ENCODE data around the gene ARHGAP10. TPM values are rescaled to one million over a fixed set of nuclear protein-coding genes. Genes with fewer than 3 reads are reported as not detected.
"Not testable (repeated sequence)": the region's sequence is repeated elsewhere in the genome, so short reads cannot be mapped to it uniquely, and the experiment has no call there.

Gene ARHGAP10
- total RNA-seq, 1 donor from 2014 or later = 9.1 TPM

DNA sequence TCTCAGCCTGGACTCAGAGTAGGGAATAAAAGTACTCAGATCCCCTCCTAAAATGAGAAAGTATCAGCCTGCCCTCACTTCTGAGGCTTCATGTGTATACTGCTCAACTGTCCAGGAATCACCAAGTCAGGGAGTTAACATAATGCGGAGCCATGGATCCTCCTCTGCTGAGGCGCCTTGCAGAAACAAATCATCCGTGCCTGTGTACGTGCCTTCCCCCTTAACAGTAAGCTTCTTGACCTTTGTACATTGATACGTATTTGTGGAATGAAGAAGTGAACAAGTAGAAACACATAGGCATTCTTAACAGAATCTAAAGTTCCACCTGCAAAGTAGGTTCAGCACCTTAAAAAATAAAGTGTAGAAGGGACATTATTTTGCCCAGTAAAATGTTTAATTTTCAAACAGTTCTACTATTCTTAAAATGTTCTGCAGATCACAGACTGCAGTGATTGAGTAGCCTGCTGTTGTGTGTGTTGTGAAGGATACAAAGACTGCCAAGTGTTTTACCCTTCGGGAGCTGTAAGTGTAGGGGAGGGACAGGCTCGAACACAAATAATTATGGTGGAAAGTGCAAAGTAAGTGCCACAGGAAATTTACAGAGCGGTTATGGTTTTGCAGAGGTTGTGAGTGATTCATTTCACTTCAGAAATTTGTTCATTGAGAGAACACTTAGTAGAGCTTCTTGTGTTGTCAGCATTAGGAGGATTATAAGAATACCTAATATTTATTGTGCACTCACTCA lies 61.9 kb downstream of the ARHGAP10 start:
- no peak for DNase-seq (ENCODE audit: low read depth in 2 of 2)

DNA sequence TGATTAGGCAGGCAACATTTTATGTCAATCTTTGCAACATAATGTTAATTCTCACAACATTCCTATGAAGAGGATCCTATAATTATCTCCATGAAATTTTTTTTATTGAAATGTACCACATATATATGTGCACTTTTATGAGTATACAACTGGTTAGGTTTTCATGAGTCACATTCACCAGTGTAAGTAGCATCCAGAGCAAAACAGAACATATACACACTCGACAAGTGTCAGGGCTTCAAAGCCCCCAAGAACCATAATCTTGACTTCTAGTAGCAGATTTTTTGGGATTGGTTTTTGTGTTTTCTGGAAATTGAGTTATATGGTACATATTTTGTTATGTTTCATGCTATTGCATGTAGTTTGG lies 62.4 kb downstream of the ARHGAP10 start:
- DNase-seq (ENCODE audit: low read depth in 2 of 2) = no peak

DNA sequence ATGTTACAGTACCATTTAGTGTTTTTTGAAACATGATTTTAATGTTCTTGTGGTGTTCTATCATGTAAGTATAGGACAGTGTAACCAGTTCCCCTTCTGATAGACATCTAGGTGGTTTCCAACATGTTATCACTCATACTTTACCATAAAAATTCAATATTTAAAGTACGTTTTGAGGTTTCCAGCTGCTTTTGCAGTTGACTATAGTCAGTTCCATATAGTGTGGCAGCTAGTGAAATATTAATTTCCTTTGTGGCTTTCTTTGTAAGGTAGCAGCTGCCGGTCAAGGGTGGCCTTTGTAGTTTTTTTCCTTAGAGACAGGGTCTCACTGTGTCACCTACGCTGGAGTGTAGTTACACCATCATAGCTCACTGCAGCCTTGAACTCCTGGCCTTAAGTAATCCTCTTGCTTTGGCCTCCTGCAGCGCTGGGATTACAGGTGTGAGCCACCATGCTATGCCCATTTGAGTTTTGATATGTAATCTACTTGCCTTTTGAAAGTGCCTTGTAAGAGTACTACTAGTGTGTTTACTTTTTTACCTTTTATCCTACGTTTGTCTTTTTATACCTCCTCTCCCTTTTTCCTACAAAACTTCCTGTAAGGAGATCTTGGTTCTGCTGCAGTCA lies 63.0 kb downstream of the ARHGAP10 start:
- no peak for DNase-seq (ENCODE audit: low read depth in 2 of 2)

DNA sequence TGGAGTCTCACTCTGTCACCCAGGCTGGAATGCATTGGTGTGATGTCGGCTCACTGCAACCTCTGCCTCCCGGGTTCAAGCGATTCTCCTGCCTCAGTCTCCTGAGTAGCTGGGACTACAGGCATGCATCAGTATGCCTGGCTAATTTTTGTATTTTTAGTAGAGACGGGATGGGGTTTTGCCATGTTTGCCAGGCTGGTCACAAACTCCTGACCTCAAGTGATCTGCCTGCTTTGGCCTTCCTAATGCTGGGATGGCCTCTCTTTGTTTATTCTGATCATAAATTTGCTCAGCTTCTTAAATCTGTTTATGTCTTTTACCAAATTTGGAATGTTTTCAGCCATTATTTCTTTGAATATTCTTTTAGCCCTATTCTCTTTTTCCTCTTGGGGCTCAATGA lies 67.2 kb downstream of the ARHGAP10 start:
- DNase-seq (ENCODE audit: low read depth in 2 of 2) = not testable (repeated sequence)

DNA sequence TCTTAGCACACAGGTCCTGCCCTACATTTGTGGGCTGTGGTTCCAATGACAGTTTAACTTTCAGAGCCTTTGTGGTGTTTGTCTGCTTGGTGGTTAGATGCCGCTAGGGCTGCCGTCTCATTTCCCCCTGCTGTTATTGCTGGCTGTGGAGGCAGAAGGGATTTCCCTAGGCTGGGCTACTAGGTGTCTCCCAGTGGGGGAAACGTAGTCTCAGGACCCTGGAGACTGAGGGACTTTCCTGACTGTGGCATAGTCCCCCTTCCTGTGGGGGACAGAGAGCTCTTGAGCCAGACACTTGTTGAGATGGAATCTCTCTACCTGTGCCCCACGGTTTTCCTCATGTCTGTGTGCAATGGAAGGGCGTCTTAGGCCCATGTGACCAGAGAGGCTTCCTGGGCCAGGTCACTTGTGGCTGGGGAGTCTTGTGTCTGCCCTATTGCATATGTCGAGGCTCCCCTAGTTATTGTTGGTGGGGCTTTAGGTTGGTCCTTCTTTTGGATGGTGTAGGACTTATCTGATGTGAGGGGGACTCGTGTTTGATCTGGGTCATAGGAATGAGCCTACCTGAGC lies 68.2 kb downstream of the ARHGAP10 start:
- DNase-seq (ENCODE audit: low read depth in 2 of 2) = peak; percentile 10 to 61

DNA sequence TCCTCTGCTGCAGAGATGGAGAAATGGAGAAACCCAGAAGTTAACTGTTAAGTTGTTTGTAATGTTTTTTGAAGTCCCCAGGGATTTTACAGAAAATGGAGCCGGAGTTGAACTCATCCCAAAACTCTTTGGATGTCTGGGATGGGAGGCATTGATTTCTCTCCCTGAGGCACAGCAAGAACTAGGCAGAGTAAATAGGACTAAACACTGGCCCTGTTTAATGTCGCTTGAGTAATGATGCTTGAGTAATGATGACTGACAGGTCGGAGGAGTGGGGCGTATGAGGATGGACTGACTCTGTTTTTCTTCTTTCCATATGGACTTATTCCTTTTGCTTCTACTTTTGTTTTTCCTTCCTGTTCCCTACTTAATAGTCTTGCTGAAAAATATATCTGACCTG lies 69.9 kb downstream of the ARHGAP10 start:
- DNase-seq (ENCODE audit: low read depth in 2 of 2) = no peak

DNA sequence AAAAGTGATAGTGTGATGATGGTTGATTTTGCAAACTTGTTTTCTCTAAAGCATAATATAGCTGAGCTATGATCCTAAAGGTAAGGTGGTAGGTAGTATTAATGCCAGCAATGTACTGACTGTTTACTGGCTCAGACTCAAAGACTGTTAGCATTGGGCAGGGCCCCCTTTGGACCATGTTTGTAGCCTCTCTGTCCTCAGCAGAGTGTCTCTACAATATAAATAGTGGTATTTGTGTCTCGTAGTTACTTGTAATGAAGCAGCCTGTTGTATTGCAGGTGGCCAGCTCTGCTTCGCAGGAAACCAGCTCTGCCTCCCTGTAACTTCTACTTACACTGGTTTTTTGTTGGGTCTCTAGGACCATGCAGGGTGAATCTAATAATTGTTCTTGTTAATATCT lies 70.5 kb downstream of the ARHGAP10 start:
- no peak for DNase-seq (ENCODE audit: low read depth in 2 of 2)

DNA sequence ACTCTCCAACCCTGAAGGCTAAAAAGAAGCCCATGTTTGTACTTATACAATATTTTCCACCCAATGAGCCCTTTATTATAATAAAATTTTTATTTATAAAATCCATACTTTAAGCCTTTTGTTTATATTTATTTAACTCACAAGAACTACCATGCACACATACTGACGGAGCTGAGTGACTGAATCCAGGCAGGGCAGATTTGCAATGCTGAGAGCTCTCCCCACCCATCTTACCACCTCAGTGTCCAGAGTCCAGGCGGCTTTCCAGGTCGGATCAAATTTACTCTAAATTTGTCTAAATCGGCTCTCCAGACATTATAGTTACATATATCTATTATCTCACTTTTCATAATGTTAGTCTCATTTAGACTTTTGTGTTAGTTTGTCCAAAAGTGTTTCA lies 74.1 kb downstream of the ARHGAP10 start:
- no peak for DNase-seq (ENCODE audit: low read depth in 2 of 2)

DNA sequence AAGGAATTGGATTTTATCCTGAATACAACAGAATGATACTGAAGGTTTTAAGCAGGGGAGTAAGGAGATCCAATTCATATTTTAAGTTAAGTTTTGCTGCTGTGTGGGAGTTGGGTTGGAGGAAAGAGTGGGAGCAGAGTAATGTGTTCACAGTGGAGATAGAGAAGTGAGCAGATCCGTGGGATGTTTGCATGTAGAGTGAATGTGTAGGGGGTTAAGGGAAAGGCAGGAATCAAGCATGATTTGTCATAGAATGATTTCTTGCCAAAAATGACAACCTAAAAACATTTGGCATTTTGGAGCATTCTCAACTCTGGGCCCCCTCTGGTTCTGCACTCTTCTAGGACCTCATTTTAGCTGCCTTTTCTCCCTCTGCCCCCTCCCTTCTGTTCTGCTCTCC lies 76.6 kb downstream of the ARHGAP10 start:
- DNase-seq (ENCODE audit: low read depth in 2 of 2) = no peak

DNA sequence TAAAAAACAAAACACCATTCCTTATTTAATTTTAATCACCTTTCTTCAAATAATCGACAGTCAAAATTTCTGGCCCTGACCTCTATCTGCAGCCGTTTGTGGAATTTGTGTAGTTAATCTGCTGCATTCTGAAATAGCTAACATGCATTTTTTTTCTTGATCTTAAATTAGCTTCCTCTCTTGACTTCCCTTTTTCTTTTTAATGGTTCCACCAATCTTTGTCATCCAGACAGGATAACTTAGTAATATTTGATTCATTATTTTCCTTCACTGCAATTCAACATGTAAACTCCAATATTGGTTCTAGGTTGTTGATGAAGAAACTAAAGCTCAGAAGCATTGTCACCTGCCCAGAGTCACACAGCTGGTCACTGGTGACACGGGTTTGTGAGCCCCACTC lies 77.3 kb downstream of the ARHGAP10 start:
- no peak for DNase-seq (ENCODE audit: low read depth in 2 of 2)

DNA sequence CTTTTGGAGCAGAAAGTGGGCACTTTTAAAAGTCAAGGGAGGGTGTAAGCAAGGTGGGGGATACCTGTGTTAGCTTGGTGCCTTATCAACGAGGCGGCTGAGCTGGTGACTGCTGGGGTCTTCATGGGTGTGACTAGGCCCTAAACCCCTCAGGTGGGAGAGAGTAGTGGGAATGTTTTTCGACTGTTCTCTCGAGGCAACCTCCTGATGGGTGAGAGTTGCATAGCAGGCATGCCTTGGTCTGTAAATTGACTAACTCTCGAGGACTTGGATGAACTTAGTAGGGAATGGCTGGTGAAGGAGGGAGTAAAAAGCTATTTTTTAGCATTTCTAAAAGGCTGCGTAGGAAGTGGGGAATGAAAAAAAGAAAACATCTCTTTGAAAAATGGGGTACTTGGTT lies 80.0 kb downstream of the ARHGAP10 start:
- DNase-seq (ENCODE audit: low read depth in 2 of 2) = no peak

DNA sequence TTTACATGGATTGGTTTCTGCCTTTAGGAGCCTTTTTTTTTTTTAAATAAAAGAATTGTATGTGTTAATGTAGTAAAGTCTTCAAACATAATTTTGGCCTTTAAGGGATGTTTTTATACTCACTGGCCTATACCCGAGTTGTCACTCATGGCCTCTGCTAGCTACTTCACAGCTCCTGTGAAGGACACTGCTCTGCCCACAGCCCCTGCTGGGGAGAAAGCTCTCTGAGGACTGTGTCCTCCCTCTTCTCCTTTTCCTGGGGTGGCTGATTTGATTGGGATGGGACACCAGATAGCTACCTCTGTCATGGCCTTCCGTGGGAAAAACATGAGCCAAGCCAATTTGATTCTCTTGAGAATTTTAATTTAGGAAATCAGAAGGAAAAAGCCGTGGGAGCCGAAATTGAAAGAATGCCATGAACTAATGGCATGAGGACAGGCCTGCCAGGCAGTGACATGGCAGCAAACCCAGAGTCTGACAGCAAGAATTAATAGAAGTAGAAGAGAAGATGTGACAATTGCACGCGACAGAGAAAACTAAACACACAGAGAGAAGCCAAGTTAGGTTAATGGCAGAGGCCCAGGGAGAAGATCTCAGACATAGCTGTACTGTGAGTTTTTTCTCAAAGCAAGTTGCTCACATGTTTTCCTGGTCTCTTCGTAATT lies 81.4 kb downstream of the ARHGAP10 start:
- no peak for DNase-seq (ENCODE audit: low read depth in 2 of 2)

DNA sequence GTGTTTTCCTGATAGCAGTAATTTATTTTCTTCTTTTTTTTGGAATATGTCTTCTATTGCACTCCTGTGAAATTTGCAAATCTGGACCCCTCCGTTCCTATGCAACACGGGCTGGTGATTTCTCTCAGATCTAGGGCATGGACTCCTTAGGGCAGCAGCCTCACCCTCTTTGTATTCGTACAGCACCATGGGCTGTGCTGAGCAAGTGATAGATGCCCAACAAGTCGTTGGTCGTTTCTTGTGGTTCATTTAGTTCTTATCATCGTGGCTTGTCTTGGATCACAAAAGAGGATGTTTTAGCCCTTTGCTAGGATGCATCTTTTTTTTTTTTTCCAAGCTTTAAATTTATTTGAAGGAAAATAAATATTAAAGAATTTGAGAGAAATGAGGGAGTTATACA lies 82.1 kb downstream of the ARHGAP10 start:
- DNase-seq (ENCODE audit: low read depth in 2 of 2) = no peak

DNA sequence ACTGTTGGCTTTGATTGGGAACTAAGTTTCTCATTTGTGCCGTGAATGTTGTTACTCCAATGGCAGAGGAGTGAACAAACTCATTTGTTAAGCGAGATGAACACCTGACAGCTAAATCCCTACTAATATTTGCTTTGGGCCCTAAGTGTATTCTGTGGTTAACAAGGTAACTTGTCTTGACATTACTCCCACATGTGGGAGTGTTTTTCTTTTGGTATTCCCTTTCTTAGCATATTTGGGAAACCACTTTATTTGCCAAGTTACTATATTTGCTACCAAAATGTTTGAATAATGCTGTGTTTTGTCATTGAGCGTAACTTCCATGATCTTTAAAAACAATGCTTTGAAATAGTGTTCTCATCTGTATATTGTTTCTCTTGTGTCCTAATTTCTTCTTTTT lies 82.5 kb downstream of the ARHGAP10 start:
- DNase-seq (ENCODE audit: low read depth in 2 of 2) = no peak

DNA sequence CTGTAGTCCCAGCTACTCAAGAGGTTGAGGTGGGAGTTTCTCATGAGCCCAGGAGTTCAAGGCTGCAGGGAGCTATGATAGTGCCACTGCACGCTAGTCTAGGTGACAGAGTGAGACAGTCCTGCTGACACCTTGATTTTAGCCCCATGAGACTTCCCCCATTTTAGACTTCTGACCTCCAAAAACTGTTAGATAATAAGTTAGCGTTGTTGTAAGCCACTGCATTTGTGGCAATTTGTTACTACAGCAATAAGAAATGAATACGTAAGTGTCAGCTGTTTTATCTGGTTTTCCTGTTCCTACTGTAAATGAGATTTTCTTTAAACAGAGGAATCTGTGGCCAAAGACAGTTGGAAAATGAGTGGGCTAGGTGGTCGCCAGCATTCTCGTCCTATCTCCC lies 83.9 kb downstream of the ARHGAP10 start:
- DNase-seq (ENCODE audit: low read depth in 2 of 2) = no peak

DNA sequence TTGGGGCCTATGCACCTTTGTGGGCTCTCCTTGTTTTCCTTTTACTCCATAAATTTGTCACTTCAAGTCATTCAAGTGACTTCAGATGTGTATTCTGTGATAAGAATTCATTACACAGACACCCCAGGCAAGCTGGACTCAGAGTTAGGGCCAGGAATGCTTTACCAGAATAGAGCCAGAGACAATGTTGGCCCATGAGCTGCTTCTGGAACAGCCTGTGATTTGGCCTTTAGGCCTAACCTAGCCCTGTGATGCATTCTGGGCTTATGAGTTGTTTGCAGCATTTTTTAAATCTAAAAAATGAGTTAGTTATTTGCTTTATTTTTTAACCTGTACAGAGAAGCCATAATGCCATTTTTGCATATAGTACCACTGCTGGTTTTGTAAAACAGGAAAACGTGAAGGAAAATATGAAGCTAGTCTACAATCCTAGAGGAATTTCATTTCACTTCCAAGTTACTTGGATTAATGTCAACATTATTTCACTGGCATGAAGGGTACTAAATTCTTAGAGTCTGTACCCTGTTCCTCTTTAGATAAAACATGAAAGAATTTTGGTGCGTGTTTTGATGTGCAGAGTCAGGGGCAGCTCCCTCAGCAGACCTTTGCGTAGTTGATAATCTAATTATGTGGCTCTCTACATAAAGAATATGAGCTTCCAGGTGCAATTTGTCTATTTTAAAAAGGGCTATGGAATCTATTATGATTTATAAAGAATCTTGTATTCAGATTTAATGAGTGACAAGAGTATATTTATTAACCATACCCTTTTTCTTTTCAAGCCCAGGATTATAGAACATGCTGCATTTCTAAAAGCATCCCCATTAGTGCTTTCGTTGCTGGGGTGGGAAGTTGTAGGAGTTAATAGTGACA lies 84.7 kb downstream of the ARHGAP10 start:
- DNase-seq (ENCODE audit: low read depth in 2 of 2) = no peak

DNA sequence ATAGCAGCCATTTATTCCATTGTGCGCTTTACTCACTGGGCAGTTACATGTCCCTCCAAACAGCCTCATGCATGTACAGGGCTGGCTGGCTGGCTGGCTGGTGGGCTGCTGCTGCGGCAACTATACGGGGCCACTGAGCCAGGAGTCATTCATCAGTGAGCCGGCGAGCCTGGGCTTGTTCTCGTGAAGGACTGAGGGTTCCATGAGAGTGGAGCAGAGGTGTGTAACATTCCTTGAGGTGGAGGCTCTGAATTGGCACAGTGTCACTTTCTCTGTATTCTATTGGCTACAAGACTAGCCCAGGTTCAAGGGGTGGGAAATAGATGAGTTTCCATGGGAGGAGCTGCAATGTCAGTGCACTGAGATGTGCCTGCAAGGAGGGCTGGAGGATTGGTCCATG lies 89.1 kb downstream of the ARHGAP10 start:
- no peak for DNase-seq (ENCODE audit: low read depth in 2 of 2)

DNA sequence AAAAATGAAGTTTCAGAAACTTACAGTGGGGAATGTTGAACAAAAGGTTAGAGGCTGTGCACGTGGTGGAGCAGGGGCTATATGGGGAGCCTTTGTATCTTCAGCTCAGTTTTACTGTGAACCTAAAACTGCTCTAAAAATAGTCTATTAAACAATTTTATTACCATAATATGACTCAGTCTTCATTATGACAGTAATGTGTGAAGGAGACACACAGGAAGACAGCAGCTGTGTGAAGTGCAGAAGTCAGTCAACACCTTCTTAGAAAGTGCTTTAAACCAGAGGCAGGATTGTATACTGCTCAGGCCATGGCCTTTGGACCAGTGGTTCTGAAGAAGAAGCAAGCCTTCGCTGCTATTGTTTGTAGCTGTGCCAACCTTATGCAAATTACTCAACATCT lies 89.7 kb downstream of the ARHGAP10 start:
- DNase-seq (ENCODE audit: low read depth in 2 of 2) = no peak

DNA sequence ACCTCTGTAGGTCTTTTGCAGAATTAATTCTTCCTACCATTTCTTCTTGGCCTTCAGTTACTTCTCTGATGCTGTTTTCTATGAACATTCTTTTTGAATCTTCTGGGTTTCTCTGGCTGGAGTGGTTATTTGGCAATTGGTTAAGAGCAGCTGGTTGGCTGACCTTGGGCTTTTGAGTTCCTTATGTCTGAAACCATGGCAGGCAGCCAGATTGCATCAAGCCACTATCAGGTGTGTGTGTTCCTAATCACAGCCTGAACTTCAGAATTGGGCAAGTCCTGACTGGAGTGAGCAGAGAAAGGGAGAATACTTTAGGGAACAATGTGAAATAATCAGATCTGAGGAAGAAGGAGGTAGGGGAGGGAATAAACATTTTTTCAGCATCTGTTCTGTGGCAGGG lies 90.2 kb downstream of the ARHGAP10 start:
- DNase-seq (ENCODE audit: low read depth in 2 of 2) = no peak

DNA sequence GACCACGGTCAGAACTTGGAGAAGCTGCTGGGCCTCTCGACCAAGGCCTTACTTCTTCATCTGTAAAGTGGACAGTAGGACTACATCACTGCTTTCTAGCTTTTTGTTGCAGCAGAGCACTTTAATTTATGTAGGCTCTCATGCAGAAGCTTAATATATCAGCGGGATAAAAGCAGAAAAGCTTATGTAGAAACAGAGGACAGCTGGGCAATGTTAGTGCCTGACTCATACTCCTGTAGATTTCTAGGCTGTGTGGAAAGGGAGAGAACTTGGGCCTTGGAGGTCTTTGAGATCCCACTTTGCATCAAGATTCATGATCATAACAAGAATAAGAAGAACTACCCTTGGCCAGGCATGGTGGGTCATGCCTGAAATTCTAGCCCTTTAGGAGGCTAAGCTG lies 91.2 kb downstream of the ARHGAP10 start:
- DNase-seq (ENCODE audit: low read depth in 2 of 2) = no peak

DNA sequence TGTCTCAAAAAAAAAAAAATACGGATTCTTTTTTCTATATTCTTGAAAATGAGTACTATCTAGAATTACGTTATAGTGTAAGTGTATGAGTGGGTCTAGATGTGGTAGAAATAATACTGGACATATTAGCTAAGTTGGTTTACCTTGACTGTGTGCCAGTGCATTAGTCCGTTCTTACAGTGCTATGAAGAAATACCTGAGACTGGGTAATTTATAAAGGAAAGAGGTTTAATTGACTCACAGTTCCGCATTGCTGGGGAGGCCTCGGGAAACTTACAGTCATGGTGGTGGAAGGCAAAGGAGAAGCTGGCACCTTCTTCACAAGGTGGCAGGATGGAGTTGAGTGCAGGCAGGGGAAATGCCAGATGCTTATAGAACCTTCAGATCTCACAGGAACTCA lies 92.4 kb downstream of the ARHGAP10 start:
- no peak for DNase-seq (ENCODE audit: low read depth in 2 of 2)

DNA sequence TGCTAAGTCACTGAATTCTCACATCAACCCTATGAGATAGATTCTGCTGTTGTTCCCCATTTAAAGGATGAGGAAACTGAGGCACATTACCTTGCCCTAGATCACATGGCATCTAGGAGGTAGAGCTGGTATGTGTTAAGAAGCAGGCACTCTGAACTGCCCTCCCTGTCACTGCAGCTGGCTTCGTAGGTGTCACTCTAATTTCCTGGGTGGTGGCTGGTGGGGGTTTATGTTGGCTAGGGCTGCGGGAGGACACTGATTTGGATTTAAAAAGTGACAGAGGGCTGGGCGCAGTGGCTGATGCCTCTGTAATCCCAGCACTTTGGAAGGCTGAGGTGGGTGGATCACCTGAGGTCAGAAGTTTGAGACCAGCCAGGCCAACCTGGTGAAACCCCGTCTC lies 93.0 kb downstream of the ARHGAP10 start:
- no peak for DNase-seq (ENCODE audit: low read depth in 2 of 2)

Data from dermis microvascular lymphatic vessel endothelial cell (primary cell).